ENCODE measurements around the gene SMOC2. TPM values are rescaled to one million over a fixed set of nuclear protein-coding genes. Genes with fewer than 3 reads are reported as not detected.
"Not testable (repeated sequence)": the region's sequence is repeated elsewhere in the genome, so short reads cannot be mapped to it uniquely, and the experiment has no call there.

SMOC2 gene
- polyA plus RNA-seq, 10 donors = 47.6 to 154 (median 91.1) TPM

DNA sequence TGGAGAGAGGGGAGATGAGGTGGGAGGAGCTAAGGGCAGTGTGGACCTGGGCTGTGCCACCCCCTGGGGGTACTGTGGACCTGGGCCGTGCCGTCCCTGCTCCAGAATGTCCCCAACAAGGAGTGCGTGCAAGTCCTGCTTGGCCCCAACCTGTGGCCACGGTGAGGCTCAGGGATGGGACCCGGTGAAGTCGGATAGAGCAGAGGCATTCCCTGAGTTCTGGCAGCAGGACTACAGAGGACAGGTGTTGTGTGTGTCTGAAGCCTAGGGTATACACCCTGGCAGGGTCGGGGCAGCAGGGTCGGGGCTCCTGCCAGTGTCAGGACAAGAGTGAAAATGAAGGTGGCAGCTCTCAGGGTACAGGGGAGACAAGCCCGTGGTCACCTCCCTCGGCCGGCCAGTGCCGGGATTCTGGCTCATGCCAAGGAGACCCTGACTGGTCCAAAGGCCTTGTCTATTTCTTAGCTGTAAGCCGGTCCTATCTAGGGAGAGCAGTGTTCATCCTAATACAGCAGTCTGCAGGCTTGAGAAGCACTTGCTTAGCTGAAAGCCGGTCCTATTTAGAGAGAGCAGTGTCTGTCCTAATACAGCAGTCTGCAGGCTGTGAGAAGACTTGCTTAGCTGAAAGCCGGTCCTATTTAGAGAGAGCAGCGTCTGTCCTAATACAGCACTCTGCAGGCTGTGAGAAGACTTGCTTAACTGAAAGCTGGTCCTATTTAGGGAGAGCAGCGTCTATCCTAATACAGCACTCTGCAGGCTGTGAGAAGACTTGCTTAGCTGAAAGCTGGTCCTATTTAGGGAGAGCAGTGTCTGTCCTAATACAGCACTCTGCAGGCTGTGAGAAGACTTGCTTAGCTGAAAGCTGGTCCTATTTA lies 95.9 kb downstream of the SMOC2 start:
- peak in 1 of 3 donors; percentile 62 for DNase-seq

DNA sequence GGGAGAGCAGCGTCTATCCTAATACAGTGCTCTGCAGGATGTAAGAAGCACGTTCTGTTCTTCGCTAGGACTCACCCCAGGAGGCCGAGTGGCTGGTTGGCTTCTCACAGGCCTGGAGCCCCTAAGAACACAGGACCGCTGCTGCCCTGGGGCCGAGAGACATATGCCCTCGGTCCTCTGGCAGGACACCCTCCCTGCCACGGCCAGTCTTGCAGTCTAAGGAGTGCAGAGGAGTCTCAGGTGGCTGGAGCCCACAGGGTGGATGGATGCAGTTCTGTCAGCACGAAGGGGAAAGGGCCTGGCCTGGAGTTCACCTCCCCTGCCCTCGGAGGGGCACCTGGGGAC lies 96.5 kb downstream of the SMOC2 start:
- DNase-seq = no peak

DNA sequence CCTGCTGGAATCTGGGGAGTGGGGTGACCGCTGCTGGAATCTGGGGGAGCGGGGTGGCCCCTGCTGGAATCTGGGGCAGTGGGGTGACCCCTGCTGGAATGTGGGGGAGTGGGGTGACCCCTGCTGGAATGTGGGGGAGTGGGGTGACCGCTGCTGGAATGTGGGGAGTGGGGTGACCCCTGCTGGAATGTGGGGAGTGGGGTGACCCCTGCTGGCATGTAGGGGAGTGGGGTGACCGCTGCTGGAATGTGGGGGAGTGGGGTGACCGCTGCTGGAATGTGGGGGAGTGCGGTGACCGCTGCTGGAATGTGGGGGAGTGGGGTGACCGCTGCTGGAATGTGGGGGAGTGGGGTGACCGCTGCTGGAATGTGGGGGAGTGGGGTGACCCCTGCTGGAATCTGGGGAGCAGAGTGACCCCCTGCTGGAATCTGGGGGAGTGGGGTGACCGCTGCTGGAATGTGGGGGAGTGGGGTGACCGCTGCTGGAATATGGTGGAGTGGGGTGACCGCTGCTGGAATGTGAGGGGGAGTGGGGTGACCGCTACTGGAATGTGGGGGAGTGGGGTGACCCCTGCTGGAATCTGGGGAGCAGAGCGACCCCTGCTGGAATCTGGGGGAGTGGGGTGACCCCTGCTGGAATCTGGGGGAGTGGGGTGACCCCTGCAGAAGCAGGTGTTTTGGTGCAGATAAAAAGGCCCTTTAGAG lies 97.4 kb downstream of the SMOC2 start:
- not testable (repeated sequence) for DNase-seq

DNA sequence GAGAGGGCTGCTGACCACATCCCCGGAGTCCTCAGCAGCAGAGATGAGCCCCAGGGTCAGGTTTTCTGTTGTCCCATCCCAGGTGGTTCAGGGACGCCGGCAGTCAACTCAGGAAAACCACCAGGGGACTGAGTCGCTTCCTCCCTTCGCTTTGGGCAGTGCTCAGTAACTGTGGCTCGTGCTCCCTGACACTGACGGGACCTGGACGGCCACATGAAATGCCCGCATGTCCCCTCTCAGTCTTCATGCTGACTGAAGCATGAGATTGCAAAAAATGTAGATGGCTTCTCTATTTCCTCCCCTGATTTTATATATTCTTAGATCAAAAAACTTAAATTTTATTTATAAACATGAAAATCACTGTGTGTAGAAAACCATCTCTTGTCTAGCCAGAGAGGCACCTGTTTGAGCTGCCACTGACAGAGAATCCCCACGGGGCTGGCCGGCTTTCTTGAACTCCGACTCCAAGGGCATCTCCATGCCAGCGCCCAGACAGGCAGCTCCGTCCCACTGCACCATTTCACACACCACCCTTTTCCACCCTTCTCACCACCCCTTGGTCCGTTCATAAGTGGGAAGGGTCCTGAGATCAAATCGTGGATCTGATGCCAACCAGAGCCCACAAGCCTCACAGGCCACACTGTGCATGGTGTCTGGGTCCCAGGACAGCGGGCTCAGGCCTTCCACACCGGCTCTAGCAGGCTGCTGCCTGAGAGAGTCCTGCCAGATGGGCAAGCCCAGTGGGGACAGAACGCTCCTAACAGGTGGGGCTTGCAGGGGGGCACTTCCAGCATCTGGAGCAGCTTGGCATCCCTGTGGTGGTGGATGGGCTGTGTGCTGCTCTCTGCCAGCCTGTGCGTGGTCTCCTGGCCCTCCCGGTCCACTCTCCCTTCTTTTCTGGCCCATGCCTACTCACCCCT lies 98.2 kb downstream of the SMOC2 start:
- DNase-seq = no peak

DNA sequence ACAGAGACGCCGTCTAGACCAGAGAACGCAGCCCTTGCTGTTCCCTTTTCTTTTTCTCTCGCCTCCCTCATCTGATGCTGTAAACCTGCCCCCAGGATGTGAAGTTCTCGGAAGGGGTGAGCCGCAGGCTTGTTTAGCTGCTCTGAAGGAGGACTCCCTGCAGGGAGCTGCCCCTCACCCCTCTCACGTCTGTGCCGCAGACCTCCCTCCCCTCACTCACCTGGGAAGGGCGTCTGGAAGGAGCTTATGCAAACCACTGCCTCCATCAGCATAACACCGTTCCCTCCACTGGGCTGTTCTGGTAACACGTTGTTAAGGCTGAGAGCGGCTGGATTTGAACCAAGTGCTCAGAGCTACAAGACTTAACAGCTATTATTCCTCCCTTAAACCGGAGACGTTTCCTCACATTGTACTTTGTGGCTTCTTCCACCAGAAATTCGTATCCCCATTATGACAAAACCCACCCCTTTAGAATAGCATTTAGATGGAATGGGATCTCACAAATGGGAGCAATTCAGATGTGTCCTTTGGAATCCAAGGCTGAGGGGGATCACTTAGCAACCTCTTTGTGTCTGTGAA lies 99.8 kb downstream of the SMOC2 start:
- DNase-seq = no peak

DNA sequence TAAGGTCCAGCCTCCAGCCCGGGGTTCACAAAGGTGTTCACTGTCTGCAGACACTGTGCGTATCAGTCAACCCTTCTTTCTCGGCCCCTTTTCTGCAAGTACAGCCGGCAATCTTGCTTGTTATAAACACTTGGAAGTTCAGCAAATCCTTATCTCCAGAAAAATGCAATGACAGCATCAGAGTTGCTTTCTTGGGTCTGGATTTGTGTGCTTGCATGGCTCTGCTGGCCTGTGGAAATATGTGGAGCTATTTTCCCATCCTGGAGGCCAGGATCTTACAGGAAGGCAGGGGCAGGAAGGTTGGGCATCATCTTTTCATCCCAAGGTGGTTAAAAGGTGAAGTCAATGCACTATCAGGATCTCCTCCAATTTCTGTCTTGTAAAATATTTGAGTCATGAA lies 100.3 kb downstream of the SMOC2 start:
- DNase-seq = no peak

DNA sequence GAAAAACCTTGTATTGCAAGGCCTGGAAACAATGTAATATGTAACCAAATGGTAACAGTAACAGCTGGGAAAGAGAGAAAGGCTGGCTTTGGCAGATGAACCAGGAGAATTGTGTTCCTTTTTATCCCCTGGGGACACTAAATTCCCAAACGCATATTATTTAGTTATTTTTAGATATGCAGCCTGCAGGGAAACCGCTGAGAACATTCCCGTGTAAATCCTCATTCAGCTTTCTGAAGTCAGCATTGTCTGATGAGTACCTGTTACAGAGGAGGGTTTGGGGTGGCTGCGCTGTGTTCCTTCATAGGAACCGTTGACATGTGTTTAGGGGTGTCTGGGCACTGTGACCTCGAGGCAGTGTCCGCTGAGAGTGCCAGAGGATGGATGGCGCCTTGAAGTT lies 101.3 kb downstream of the SMOC2 start:
- no peak for DNase-seq

DNA sequence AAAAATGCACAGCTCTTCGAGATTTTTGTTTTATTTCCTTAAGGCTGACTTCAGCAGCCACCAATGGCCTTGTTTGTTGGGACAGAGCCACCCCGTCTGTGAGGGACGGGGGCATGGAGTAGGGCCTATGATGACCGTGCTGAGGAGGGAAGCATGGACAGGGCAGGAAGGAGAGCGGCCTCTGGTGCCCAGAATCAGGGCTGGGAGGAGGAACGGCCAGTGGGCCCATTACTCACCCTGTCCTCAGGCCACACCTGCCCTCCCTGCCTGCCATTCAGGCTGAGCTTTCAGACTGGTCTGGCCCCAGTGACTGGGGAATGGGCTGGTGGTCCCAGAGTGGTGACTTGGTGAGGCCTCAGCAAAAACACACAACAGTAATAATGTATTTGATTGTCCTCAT lies 104.4 kb downstream of the SMOC2 start:
- no peak for DNase-seq

DNA sequence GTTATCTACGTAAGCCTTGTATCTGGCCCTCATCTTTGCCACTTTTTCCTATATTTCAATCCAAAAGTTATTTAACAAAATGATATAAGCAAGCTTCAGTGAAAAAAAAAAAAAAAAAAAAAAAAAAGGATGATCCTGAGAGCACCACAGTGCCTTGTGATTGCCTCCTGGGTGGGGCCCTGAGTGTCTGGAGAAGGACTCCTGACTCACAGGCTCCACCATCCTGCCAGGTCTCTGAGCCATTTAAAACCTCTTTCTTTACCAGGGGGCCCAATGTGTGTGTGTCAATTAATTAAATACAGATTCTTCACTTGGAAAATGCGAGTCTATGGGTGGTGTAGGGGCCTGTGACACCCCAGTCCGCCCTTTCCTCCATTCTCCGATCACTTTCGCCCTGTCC lies 105.2 kb downstream of the SMOC2 start:
- DNase-seq = no peak

DNA sequence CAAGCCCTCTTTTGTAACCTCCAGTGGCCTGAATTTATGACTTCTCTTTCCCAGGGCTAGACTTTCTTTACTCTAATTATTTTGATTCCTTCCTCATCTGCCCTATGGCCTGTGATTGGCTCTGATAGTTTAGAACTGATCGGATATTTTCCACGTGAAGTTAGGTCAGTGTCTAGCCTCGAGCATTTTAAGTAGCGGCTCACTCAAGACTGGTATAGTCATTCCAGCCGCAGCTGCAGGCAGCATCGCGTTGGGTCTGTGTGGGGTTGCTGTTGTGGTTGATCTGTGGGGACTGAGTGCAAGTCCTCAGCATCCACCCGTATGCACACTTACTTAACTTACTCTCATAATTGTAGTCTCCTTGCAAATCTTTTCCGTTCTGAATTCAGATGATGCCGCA lies 105.7 kb downstream of the SMOC2 start:
- no peak for DNase-seq

DNA sequence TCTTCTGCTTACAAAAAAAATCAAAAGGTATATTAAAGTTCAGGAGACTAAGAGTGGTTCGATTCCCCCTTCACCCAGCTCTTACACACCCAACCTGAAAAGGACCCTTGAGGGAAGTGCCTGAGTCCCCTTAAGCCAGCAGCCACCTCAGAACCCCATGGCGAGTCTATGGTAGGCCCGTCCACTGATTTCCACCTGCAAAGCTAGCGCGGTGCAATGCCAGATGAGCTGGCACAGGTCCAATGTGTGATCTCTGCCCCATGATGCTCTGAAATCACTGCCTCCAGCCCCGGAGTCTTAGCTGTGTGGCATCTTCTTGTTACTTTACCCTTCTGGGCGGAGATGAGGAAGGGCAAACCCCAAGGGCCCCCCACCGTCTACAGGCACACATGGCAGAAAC lies 109.3 kb downstream of the SMOC2 start:
- DNase-seq = no peak

DNA sequence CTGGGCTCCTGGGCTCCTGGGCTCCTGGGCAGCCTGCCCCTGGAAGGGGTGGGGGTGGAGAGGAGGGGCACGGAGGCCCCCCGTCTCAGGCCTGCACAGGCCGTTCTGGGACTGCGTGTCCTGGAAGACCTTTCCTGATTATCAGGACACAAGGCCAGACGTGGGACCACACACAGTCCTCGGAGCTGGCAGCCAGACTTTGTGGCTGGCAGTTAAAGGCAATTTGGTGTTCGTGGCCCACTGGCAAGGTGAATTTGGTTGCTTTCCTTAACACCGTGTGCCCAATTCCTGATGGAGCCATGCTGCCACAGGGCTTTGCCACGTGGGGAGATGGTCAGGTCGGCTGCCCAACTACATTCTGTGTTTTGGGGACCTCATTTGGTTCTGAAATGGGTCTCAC lies 113.5 kb downstream of the SMOC2 start:
- no peak for DNase-seq

DNA sequence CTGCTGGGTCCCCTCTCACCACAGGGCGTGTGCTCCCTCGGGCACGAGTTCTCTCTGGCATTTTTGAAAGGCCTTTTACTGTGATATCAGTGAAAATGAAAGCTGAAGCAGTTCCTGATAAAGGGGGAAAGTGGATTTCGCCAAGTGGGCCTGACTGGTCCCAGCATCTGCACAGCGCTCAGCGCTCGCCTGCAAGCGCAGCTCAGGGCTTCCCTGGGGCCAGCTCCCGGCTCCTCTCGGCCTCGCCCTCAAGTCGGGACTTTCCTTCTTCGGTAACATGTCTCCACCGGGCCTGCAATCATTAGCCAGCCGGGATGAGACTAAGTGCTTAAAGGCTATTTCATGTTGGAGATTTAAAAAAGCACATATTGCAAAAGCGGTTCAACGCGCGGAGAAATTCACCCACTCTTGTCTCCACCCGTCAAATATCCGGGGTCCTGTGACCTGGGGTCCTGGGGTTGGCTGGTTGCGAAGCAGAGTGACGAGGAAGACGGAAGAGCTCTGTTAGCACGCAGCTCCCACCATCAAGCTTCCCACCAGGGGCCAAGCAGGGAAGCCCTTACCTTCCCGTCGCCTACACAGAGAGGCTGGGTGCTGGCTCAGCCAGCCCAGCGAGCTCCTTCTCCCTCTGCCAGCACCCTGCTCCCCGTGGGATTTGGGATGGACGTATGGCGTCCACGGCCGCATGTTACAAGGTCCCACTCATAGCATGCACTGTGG lies 114.1 kb downstream of the SMOC2 start:
- DNase-seq = no peak

DNA sequence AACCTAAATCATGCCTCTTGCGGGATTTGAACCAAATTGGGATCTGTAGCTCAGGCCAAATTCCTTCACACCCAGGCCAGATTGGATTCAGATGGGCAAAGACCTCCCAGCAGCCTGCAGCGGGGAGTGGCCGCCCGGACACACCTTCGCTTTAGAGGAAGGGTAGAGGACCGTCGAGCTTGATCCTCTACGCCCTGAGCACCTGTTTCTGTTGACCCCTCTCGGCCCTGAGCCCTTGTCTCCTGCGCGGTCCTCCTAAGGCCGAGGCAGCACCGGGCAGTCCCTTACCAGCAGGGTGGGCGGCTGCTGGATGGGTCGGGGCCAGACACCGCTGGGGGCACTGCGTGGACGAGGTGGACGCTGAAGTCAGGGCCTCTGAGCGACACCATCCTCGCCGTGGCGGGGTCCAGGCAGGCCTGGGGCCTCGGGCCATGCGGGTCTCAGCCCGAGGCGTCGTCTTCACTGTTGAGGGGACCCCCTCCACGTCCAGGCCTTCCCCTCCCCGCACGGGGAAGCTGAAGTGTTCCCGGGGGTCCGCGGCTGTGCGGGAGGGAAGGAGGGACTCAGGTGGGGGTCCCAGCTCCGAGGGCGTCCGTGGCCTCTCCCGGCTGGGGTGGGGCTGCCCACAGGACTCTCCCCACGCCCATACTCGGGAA lies 114.8 kb downstream of the SMOC2 start:
- DNase-seq = no peak

DNA sequence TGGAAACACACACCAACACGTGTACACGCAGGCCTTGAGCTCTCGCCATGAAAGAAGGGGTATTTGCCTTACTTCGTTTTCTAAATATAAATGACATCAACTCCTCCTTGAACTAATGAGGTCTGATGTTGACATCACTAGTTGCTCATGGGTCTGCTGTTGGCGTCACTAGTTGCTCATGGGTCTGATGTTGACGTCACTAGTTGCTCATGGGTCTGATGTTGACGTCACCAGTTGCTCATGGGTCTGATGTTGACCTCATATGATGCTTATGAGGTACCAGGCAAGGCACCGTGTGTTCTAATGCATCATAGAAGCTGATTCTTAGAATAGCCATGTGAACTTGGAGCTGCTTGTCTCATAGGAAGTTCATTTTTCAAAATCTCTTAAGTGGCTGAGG lies 116.5 kb downstream of the SMOC2 start:
- DNase-seq = no peak

DNA sequence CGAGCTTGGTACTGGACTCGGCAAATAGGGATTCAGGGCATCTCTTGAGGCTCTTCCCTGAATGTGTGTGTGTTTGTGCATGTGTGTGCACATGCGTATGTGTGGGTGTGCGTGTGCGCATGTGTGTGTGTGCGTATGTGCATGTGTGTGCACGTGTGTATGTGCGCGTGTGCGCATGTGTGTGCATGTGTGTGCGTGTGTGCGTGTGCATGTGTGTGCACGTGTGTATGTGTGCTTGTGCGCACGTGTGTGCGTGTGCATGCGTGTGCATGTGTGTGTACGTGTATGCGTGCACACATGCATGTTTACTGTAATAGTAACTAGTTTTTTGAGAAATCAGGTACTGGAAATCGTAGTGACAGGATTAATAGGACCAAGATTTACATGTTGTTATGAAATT lies 117.7 kb downstream of the SMOC2 start:
- no peak for DNase-seq

DNA sequence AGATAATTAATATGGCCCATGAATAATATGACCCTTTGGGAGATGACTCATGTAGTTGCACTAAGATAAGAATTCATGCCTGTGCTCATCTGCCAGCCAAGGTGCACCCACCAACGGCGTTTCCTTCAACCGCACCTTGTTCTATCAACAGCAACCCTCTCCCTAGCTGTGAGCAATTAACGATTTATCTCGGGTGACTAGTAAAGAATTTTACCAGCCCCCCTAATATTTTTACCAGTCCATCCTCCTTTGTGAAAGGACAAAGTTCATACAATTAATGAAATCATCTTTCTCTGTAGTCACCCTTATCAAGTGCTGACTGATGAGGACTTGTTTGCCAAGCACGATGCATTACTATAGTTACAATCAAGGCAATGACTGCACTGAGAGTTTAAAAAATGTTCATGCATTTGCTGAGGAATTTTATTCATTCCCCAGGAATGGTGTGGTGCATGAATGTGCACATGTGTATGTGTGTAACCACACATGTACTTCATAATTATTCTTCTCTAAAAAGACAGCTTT lies 118.7 kb downstream of the SMOC2 start:
- no peak for DNase-seq

DNA sequence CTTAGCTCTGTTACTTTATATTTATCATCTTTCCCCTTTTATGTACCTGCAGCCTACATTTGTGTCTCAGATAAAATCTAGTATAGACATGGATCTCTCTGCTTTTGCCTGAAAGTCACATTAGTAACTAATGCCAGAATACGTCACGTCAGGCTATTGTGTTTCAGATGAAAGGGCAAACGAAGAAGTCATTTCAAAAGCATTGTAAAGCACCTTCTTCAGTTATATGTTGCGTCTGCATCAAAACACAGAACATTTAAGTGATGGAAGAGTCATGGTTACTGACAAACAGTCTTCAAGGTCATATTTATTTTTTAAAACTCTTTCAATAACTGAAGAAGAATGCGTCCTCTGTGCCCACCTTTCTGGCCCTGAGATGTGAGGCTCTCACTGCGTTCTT lies 119.1 kb downstream of the SMOC2 start:
- DNase-seq = no peak

DNA sequence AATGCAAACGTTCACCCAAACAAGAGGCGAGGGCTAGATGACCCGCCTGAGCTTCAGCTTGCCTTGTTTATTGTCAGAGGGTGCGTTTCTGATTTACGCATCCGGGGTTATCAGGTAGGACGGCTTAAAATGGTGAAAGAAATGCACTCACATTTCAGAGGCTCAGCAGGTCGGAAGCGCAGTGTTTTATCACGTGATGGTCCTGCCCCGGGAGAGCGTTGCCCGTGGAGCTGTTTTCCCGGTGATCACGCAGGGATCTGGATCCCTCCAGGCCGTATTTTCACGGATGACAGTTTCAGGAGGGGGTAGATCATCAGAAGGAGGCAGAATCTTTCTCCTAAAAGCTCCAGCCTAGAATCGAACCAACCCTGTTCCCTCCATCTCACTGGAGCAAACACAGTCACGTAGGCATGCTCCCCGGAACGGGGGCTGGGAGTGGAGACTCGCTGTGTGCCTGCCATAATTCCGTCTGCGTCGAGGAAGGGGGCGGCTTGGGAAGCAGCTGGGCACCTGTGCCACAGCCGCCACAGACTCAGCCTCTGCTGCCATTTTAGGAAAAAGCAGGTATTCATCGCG lies 121.7 kb downstream of the SMOC2 start:
- no peak for DNase-seq

DNA sequence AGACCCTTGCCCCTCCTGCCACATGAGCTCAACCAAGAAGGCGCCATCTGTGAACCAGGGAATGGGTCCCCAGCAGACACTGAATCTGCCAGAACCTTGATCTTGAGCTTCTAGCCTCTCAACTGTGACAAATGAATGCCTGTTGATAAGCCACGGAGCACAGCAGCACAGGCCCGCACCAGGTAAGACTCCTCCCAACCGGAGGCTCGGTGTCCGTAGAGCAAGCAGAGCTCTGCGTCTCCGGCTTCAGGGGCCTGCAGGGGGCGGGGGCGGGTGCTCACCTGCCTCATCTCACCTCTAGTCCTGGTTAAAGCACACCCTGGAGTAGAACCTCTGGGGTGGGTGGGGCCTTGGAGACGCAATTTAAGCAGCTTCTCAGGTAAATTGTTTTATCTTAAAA lies 122.7 kb downstream of the SMOC2 start:
- no peak for DNase-seq

All from muscle of back (tissue), 11 donors.